SK-N-SH treated with all-trans-retinoic acid at 6 μM for 48 hours (cell line): ENCODE measurements around the gene DES.

Source experiments
- ATAC-seq: fragments of 200-7000 bp; cut with Tn5 transposase; 3 replicates; pipeline ENCODE4 v1.9.1; 2020; ENCODE audit warnings: mild to moderate bottlenecking, moderate library complexity
- ARNTL ChIP-seq: fragments of 450-650 bp; formaldehyde crosslinking; IDR thresholded peaks from 2 replicates; pipeline ENCODE4 v1.5.0; 2020; ENCODE audit warnings: low read depth, mild to moderate bottlenecking, moderate library complexity, borderline replicate concordance
- BACH2 ChIP-seq: fragments of 250-450 bp; sonication (Bioruptor Pico); IDR thresholded peaks from 2 replicates; pipeline ENCODE4 v1.9.0; 2021; ENCODE audit warnings: mild to moderate bottlenecking, borderline replicate concordance
- CREB5 ChIP-seq: fragments of 250-450 bp; sonication (Bioruptor Pico); IDR thresholded peaks from 2 replicates; pipeline ENCODE4 v1.5.1; 2020; ENCODE audit warnings: low read depth, mild to moderate bottlenecking, moderate library complexity
- CSDC2 ChIP-seq: fragments of 250-450 bp; sonication (Bioruptor Pico); IDR thresholded peaks from 2 replicates; pipeline ENCODE4 v1.5.0; 2020; ENCODE audit warnings: mild to moderate bottlenecking, moderate library complexity
- CSRNP3 ChIP-seq: fragments of 250-450 bp; sonication (Bioruptor Pico); IDR thresholded peaks from 2 replicates; pipeline ENCODE4 v1.5.1; 2021; ENCODE audit warnings: mild to moderate bottlenecking, moderate library complexity
- ESRRG ChIP-seq: fragments of 250-450 bp; sonication (Bioruptor Pico); IDR thresholded peaks from 2 replicates; pipeline ENCODE4 v1.6.1; 2021; ENCODE audit warnings: mild to moderate bottlenecking
- GLIS3 ChIP-seq: fragments of 250-450 bp; sonication (Bioruptor Pico); IDR thresholded peaks from 2 replicates; pipeline ENCODE4 v1.5.0; 2020; ENCODE audit warnings: mild to moderate bottlenecking, moderate library complexity
- ISL1 ChIP-seq: fragments of 250-450 bp; sonication (Bioruptor Pico); IDR thresholded peaks from 2 replicates; pipeline ENCODE4 v2.1.2; 2022; ENCODE audit warnings: mild to moderate bottlenecking, moderate library complexity
- OSR1 ChIP-seq: fragments of 250-450 bp; sonication (Bioruptor Pico); IDR thresholded peaks from 2 replicates; pipeline ENCODE4 v1.8.0; 2022; ENCODE audit warnings: moderate library complexity, mild to moderate bottlenecking, inconsistent platforms
- PATZ1 ChIP-seq: fragments of 250-450 bp; sonication (Bioruptor Pico); IDR thresholded peaks from 2 replicates; pipeline ENCODE4 v1.8.0; 2020; ENCODE audit warnings: mild to moderate bottlenecking, moderate library complexity, borderline replicate concordance
- POU6F1 ChIP-seq: fragments of 250-450 bp; sonication (Bioruptor Pico); IDR thresholded peaks from 2 replicates; pipeline ENCODE4 v1.8.0; 2021; ENCODE audit warnings: low read depth, mild to moderate bottlenecking, moderate library complexity, borderline replicate concordance
- PPARA ChIP-seq: fragments of 250-450 bp; sonication (Bioruptor Pico); IDR thresholded peaks from 2 replicates; pipeline ENCODE4 v1.5.0; 2020; ENCODE audit warnings: mild to moderate bottlenecking, borderline replicate concordance
- RARB ChIP-seq: fragments of 250-450 bp; sonication (Bioruptor Pico); IDR thresholded peaks from 2 replicates; pipeline ENCODE4 v1.8.0; 2021; ENCODE audit warnings: mild to moderate bottlenecking, moderate library complexity
- SNAI2 ChIP-seq: fragments of 250-450 bp; sonication (Bioruptor Pico); IDR thresholded peaks from 2 replicates; pipeline ENCODE4 v1.5.0; 2020; ENCODE audit warnings: mild to moderate bottlenecking, moderate library complexity
- TCF4 ChIP-seq: fragments of 250-450 bp; sonication (Bioruptor Pico); IDR thresholded peaks from 2 replicates; pipeline ENCODE4 v1.8.0; 2021; ENCODE audit warnings: mild to moderate bottlenecking, moderate library complexity, borderline replicate concordance
- TOX ChIP-seq: fragments of 250-450 bp; sonication (Bioruptor Pico); IDR thresholded peaks from 2 replicates; pipeline ENCODE4 v1.8.0; 2021; ENCODE audit warnings: mild to moderate bottlenecking, moderate library complexity, borderline replicate concordance
- TSHZ2 ChIP-seq: fragments of 250-450 bp; sonication (Bioruptor Pico); IDR thresholded peaks from 2 replicates; pipeline ENCODE4 v1.5.0; 2020; ENCODE audit warnings: mild to moderate bottlenecking, moderate library complexity
- ZC3H10 ChIP-seq: fragments of 250-450 bp; sonication (Bioruptor Pico); IDR thresholded peaks from 2 replicates; pipeline ENCODE4 v1.5.1; 2021; ENCODE audit warnings: mild to moderate bottlenecking, moderate library complexity
- ZFP3 ChIP-seq: fragments of 250-450 bp; sonication (Bioruptor Pico); IDR thresholded peaks from 2 replicates; pipeline ENCODE4 v1.5.0; 2020; ENCODE audit warnings: mild to moderate bottlenecking, moderate library complexity
- ZFP30 ChIP-seq: fragments of 450-650 bp; formaldehyde crosslinking; IDR thresholded peaks from 2 replicates; pipeline ENCODE4 v1.5.0; 2022; ENCODE audit warnings: mild to moderate bottlenecking, moderate library complexity
- ZNF565 ChIP-seq: fragments of 450-650 bp; formaldehyde crosslinking; conservative IDR thresholded peaks from 2 replicates; pipeline ENCODE4 v1.5.0; 2020; ENCODE audit warnings: low read depth, mild to moderate bottlenecking, moderate library complexity
- ZNF70 ChIP-seq: fragments of 450-650 bp; formaldehyde crosslinking; IDR thresholded peaks from 2 replicates; pipeline ENCODE4 v1.5.0; 2020; ENCODE audit warnings: mild to moderate bottlenecking, moderate library complexity
- ZNF8 ChIP-seq: fragments of 450-650 bp; formaldehyde crosslinking; IDR thresholded peaks from 2 replicates; pipeline ENCODE4 v1.5.0; 2020; ENCODE audit warnings: mild to moderate bottlenecking, moderate library complexity

The DES gene

GRCh38 chr2:219448099-219448775 lies 30.1 kb downstream of the DES start (continued):
- TF ChIP-seq PPARA (CRISPR knock-in tag) = no peak

- no peak for TF ChIP-seq PATZ1 (CRISPR knock-in tag)
- TF ChIP-seq PPARA (CRISPR knock-in tag) = no peak
- no peak for TF ChIP-seq OSR1
- TF ChIP-seq BACH2 (CRISPR knock-in tag) = no peak
- no peak for TF ChIP-seq ZFP30 (CRISPR knock-in tag)
- no peak for TF ChIP-seq ZNF565
- TF ChIP-seq TOX (CRISPR knock-in tag) = no peak
- TF ChIP-seq SNAI2 (CRISPR knock-in tag) = no peak
- no peak for TF ChIP-seq ZFP3
- TF ChIP-seq GLIS3 = no peak
- no peak for TF ChIP-seq ZNF8 (CRISPR knock-in tag)
- no peak for TF ChIP-seq TSHZ2 (CRISPR knock-in tag)
- TF ChIP-seq ARNTL = no peak
- no peak for ATAC-seq
These were observed 30.7 kb downstream of the DES start for GRCh38 chr2:219448776-219449341.

- ATAC-seq = no peak
- no peak for TF ChIP-seq OSR1
- TF ChIP-seq RARB (CRISPR knock-in tag) = no peak
- no peak for TF ChIP-seq ZC3H10 (CRISPR knock-in tag)
- TF ChIP-seq ZNF70 = no peak
- no peak for TF ChIP-seq BACH2 (CRISPR knock-in tag)
- TF ChIP-seq ISL1 = no peak
- no peak for TF ChIP-seq TCF4
- no peak for TF ChIP-seq ARNTL
- no peak for TF ChIP-seq CREB5 (CRISPR knock-in tag)
- no peak for TF ChIP-seq ESRRG (CRISPR knock-in tag)
- TF ChIP-seq POU6F1 = no peak
- no peak for TF ChIP-seq ZFP3
- TF ChIP-seq ZFP30 (CRISPR knock-in tag) = no peak
- no peak for TF ChIP-seq TSHZ2 (CRISPR knock-in tag)
- no peak for TF ChIP-seq ZNF8 (CRISPR knock-in tag)
- no peak for TF ChIP-seq ZNF565
- TF ChIP-seq CSDC2 (CRISPR knock-in tag) = no peak
- no peak for TF ChIP-seq CSRNP3 (CRISPR knock-in tag)
- TF ChIP-seq GLIS3 = no peak
These were observed 31.4 kb downstream of the DES start for GRCh38 chr2:219449609-219450008.
